Mesendoderm (in vitro differentiated cells): Measurements from ENCODE around the gene UBE2E2.

ENCODE experiments used
- DNase-seq: peaks from one replicate; pipeline ENCODE4 v3.0.0; 2013
- H2AK5ac ChIP-seq: 2 replicates; pipeline ENCODE4 v1.6.1; 2013; ENCODE audit warnings: low read length, inconsistent platforms
- H2BK120ac ChIP-seq: 2 replicates; pipeline ENCODE4 v1.6.1; 2013; ENCODE audit warnings: low read depth, mild to moderate bottlenecking, low read length, moderate library complexity, mixed read lengths
- H2BK15ac ChIP-seq: replicated peaks from 2 replicates; pipeline ENCODE4 v1.6.1; 2013; ENCODE audit warnings: low read depth, mild to moderate bottlenecking, moderate library complexity
- H2BK5ac ChIP-seq: 2 replicates; pipeline ENCODE4 v1.6.1; 2013; ENCODE audit warnings: low read length, inconsistent platforms
- H3K18ac ChIP-seq: 2 replicates; pipeline ENCODE4 v1.6.1; 2013; ENCODE audit warnings: mild to moderate bottlenecking, low read length, mixed read lengths
- H3K23ac ChIP-seq: one replicate; pipeline ENCODE4 v1.6.1; 2013; ENCODE audit warnings: low read length
- H3K27ac ChIP-seq: 2 replicates; pipeline ENCODE4 v1.5.1; 2013; ENCODE audit warnings: low read depth, mild to moderate bottlenecking, inconsistent platforms, low read length, moderate library complexity
- H3K27me3 ChIP-seq: 2 replicates; pipeline ENCODE4 v1.6.1; 2013; ENCODE audit warnings: low read length, control low read depth, mild to moderate bottlenecking, inconsistent platforms; ENCODE audit not compliant: insufficient read depth, poor library complexity
- H3K36me3 ChIP-seq: 2 replicates; pipeline ENCODE4 v1.6.1; 2013; ENCODE audit warnings: low read length, inconsistent platforms; ENCODE audit not compliant: control insufficient read depth, insufficient read depth
- H3K4ac ChIP-seq: one replicate; pipeline ENCODE4 v1.6.1; 2013; ENCODE audit warnings: low read depth, mild to moderate bottlenecking, low read length, moderate library complexity
- H3K4me1 ChIP-seq: 2 replicates; pipeline ENCODE4 v1.6.1; 2013; ENCODE audit warnings: low read depth, low read length, inconsistent platforms; ENCODE audit not compliant: control insufficient read depth
- H3K4me2 ChIP-seq: 2 replicates; pipeline ENCODE4 v1.6.1; 2013; ENCODE audit warnings: low read length
- H3K4me3 ChIP-seq: 2 replicates; pipeline ENCODE4 v1.5.1; 2013; ENCODE audit warnings: mild to moderate bottlenecking, low read length
- H3K56ac ChIP-seq: one replicate; pipeline ENCODE4 v1.6.1; 2013; ENCODE audit warnings: low read length
- H3K79me1 ChIP-seq: 2 replicates; pipeline ENCODE4 v1.6.1; 2013; ENCODE audit warnings: low read length, inconsistent platforms
- H3K79me2 ChIP-seq: 2 replicates; pipeline ENCODE4 v1.6.1; 2013; ENCODE audit warnings: mild to moderate bottlenecking, low read length; ENCODE audit not compliant: control insufficient read depth, insufficient read depth
- H3K9ac ChIP-seq: 2 replicates; pipeline ENCODE4 v1.6.1; 2013; ENCODE audit warnings: low read length, inconsistent platforms
- H4K5ac ChIP-seq: one replicate; pipeline ENCODE4 v1.6.1; 2013; ENCODE audit warnings: low read length
- H4K8ac ChIP-seq: one replicate; pipeline ENCODE4 v1.6.1; 2013; ENCODE audit warnings: low read depth, mild to moderate bottlenecking, control low read depth, low read length, moderate library complexity
- WGBS: extraction: QIAGEN DNeasy Blood & Tissue Kit; methylation state at CpG from one replicate; pipeline ENCODE4 v1.1.7; 2013; ENCODE audit warnings: low lambda C conversion rate, missing lambda C conversion rate; ENCODE audit not compliant: insufficient coverage; ENCODE audit errors: extremely low coverage; 5-methylcytosine and 5-hydroxymethylcytosine counted together

Gene UBE2E2

DNA sequence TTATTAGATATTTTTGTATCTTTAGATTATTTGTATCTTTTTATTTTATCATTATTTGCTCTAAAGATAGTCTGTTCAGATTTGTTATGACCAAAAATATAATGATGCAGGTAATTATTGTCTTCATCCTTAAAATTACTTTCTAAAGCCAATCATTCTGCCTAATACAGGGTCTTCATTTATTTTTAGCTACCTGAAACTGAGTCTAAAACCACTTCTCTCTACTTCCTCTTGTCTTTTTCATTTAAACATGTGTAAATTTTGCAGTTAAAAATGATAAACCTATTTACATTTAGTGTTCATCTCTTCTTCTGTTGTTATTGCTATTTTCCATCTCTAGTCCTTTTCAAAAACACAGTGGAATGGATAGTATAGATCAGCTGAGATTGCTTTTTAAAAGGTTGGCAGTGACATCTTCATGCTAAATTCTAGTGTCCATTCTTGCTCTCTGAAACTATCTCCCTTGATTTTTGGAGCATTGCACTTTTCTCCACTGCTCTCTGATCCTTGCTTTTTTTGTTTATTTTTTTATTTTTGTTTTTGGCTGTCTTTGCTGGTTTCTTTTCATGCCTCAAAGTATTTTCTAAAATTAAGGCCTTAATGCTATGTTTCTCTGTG is 91.8 kb downstream of the UBE2E2 start:
- no peak overlapping the region for H3K27ac ChIP-seq
- H3K56ac ChIP-seq = no peak overlapping the region
- no peak overlapping the region for H4K5ac ChIP-seq
- H4K8ac ChIP-seq = no peak overlapping the region
- H3K4me1 ChIP-seq = no peaks in the 10 kb centered on the region
- H3K79me1 ChIP-seq = peaks cover 2% of the 10 kb centered on the region
- H2BK5ac ChIP-seq = no peak overlapping the region
- no peak overlapping the region for H2BK15ac ChIP-seq
- no peaks in the 10 kb centered on the region for H3K36me3 ChIP-seq
- H3K23ac ChIP-seq = no peak overlapping the region
- no peak overlapping the region for H2AK5ac ChIP-seq
- peaks cover 2% of the 10 kb centered on the region for H3K79me2 ChIP-seq
- H2BK120ac ChIP-seq = no peak overlapping the region
- DNase-seq = no peak
- H3K18ac ChIP-seq = no peak overlapping the region
- no peak overlapping the region for H3K4me3 ChIP-seq
- H3K4me2 ChIP-seq = no peak overlapping the region
- H3K9ac ChIP-seq = no peak overlapping the region
- H3K27me3 ChIP-seq = no peaks in the 10 kb centered on the region
- H3K4ac ChIP-seq = no peak overlapping the region

DNA sequence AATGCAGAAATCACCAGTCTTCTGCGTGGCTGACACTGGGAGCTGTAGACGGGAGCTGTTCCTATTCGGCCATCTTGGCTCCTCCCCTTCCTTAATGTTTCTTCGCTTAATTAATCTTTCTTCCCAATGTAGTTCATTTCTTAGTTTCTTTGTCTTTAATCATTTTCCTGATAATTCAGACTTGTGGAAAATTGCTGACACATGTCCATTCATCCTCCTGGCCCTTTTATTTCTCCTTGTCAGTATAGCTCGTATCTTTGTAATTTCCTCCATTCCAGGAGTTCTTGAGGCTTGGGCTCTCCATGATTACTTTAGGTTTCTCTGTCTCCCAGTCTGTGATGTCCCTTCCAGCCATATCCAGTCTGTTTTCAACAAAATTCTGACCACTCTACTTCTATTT is 98.7 kb downstream of the UBE2E2 start:
- Histone ChIP-seq H3K4me1 (no peaks in the 10 kb centered on the region), H3K36me3 (no peaks in the 10 kb centered on the region), H3K4ac (no peak overlapping the region), H4K5ac (no peak overlapping the region), H2AK5ac (no peak overlapping the region), H3K27ac (no peak overlapping the region), H2BK5ac (no peak overlapping the region), H3K4me2 (no peak overlapping the region), H3K23ac (no peak overlapping the region), H3K79me2 (peaks cover 1% of the 10 kb centered on the region), H2BK120ac (no peak overlapping the region), H3K9ac (no peak overlapping the region), H3K79me1 (peaks cover 3% of the 10 kb centered on the region), H3K4me3 (no peak overlapping the region), H3K27me3 (no peaks in the 10 kb centered on the region), H3K56ac (no peak overlapping the region), H4K8ac (no peak overlapping the region), H3K18ac (no peak overlapping the region), H2BK15ac (no peak overlapping the region)
- WGBS = no CpG with 5 or more reads among the region's 5 CpGs
- no peak for DNase-seq

GRCh38 chr3:23302271-23302670 is 99.1 kb downstream of the UBE2E2 start:
- Histone ChIP-seq H4K5ac (no peak overlapping the region), H3K4me2 (no peak overlapping the region), H3K18ac (no peak overlapping the region), H3K36me3 (no peaks in the 10 kb centered on the region), H2BK120ac (no peak overlapping the region), H3K4me3 (no peak overlapping the region), H3K4ac (no peak overlapping the region), H3K23ac (no peak overlapping the region), H3K56ac (no peak overlapping the region), H3K9ac (no peak overlapping the region), H4K8ac (no peak overlapping the region), H3K27me3 (no peaks in the 10 kb centered on the region), H3K79me2 (peaks cover 1% of the 10 kb centered on the region), H2BK15ac (no peak overlapping the region), H3K79me1 (peaks cover 3% of the 10 kb centered on the region), H2BK5ac (no peak overlapping the region), H3K27ac (no peak overlapping the region), H2AK5ac (no peak overlapping the region), H3K4me1 (no peaks in the 10 kb centered on the region)
- no peak for DNase-seq
- no CpG with 5 or more reads among the region's 1 CpG for WGBS

DNA sequence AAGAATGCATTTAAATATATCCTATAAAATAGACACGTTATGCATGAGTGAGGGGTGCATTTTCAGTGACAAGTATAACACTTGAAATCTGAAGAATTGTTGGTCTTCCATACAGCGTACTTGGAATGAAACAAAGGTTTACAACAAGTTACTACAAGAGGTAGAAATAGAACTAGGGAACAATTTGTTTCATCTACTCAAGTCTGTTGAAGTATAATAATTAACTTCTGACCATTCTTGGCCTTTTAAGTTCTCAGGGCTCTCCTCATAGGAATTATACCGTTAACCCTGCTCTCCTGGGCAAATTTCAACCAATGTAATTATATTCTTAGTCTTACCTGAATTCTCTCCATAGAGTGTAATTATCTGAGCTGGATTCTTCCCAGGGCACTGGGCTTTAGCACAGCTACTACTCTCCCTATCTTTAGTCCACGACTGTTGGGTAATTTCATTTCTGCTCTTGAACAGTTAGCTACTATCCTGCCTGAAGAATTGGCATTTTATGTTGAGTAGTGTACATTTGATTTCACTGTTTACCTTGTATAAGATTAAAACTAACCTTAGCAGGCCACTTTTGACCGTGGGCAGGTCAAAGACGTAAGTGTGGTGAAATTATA is 100.6 kb downstream of the UBE2E2 start:
- no peak overlapping the region for H2AK5ac ChIP-seq
- no peak for DNase-seq
- no peak overlapping the region for H2BK5ac ChIP-seq
- no peak overlapping the region for H3K27ac ChIP-seq
- H3K79me1 ChIP-seq = peaks cover 3% of the 10 kb centered on the region
- H3K27me3 ChIP-seq = no peaks in the 10 kb centered on the region
- H3K18ac ChIP-seq = no peak overlapping the region
- no peak overlapping the region for H3K4ac ChIP-seq
- no peak overlapping the region for H3K56ac ChIP-seq
- H3K36me3 ChIP-seq = no peaks in the 10 kb centered on the region
- no peak overlapping the region for H2BK15ac ChIP-seq
- no peak overlapping the region for H3K23ac ChIP-seq
- H3K4me3 ChIP-seq = no peak overlapping the region
- H3K4me1 ChIP-seq = no peaks in the 10 kb centered on the region
- no peak overlapping the region for H2BK120ac ChIP-seq
- peaks cover 1% of the 10 kb centered on the region for H3K79me2 ChIP-seq
- H3K9ac ChIP-seq = no peak overlapping the region
- no peak overlapping the region for H4K8ac ChIP-seq
- WGBS = no CpG with 5 or more reads among the region's 6 CpGs
- H4K5ac ChIP-seq = no peak overlapping the region
- no peak overlapping the region for H3K4me2 ChIP-seq

GRCh38 chr3:23304424-23304823 is 101.3 kb downstream of the UBE2E2 start:
- no peak overlapping the region for H3K4ac ChIP-seq
- no CpG with 5 or more reads among the region's 1 CpG for WGBS
- H3K36me3 ChIP-seq = no peaks in the 10 kb centered on the region
- no peak for DNase-seq
- no peak overlapping the region for H2BK15ac ChIP-seq
- no peaks in the 10 kb centered on the region for H3K4me1 ChIP-seq
- H3K79me2 ChIP-seq = peaks cover 1% of the 10 kb centered on the region
- no peak overlapping the region for H2BK5ac ChIP-seq
- H3K23ac ChIP-seq = no peak overlapping the region
- no peak overlapping the region for H3K27ac ChIP-seq
- no peak overlapping the region for H3K9ac ChIP-seq
- peaks cover 3% of the 10 kb centered on the region for H3K79me1 ChIP-seq
- no peak overlapping the region for H3K18ac ChIP-seq
- H2AK5ac ChIP-seq = no peak overlapping the region
- H3K27me3 ChIP-seq = no peaks in the 10 kb centered on the region
- no peak overlapping the region for H3K4me2 ChIP-seq
- no peak overlapping the region for H4K8ac ChIP-seq
- H4K5ac ChIP-seq = no peak overlapping the region
- H3K4me3 ChIP-seq = no peak overlapping the region
- H2BK120ac ChIP-seq = no peak overlapping the region
- H3K56ac ChIP-seq = no peak overlapping the region
